ENCODE measurements around the gene NEURL1B. TPM values are rescaled to one million over a fixed set of nuclear protein-coding genes. Genes with fewer than 3 reads are reported as not detected.

Gene NEURL1B
- polyA plus RNA-seq, 1 of the 3 experiments (the other 2 are of a cell fraction): 2.8 TPM

DNA sequence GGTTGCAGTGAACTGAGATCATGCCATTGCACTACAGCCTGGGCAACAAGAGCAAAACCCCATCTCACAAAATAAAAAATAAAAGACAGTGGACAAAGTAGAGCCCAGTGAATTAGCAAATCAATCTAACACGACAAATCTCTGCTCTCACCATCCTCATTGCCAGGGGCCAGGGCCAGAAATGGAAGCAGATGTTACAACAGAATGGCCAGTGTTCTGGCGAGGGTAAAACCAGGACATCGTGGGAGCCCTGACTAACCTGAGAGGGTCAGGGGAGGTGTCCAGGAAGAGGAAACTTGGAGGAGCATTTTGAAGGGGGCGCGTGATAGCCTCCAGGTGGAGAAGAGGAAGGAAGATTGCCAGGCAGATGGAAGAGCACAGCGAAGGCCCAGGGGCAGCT lies 58.4 kb downstream of the NEURL1B start:
- CTCF ChIA-PET: interaction anchor here (1.2 to 11.4 kb wide), 8 partner anchors 11 to 233 kb away, joined by 3 to 209 read pairs (median 30); partner anchors contain the start of gene NEURL1B
- Histone ChIP-seq H3K27me3 (ENCODE audit: insufficient read depth) (no peaks in the 10 kb centered on the region; the same call in 1 of the 2 replicates), H3K79me2 (ENCODE audit: insufficient read depth) (no peaks in the 10 kb centered on the region)

GRCh38 chr5:172699999-172700364 lies 58.9 kb downstream of the NEURL1B start:
- H3F3A ChIP-seq (replicated peaks; ENCODE audit: insufficient read depth): no peaks in the 10 kb centered on the region
- H3K9me3 ChIP-seq: no peaks in the 10 kb centered on the region
- H3K27ac ChIP-seq (ENCODE audit: low read depth in 2 of 2, low read length in 1 of 2): no peak overlapping the region
- no peaks in the 10 kb centered on the region for H3K9me2 ChIP-seq
- TF ChIP-seq MEF2A (IDR thresholded peaks at IDR 0.05; ENCODE audit: borderline replicate concordance, low read depth): no peak
- TF ChIP-seq TCF12 (IDR thresholded peaks at IDR 0.05): no peak
- TF ChIP-seq MAX (IDR thresholded peaks at IDR 0.05; ENCODE audit: low read depth): no peak
- TF ChIP-seq MXI1 (IDR thresholded peaks at IDR 0.05; ENCODE audit: low read depth, low read length): no peak
- TF ChIP-seq, protein P1, sequence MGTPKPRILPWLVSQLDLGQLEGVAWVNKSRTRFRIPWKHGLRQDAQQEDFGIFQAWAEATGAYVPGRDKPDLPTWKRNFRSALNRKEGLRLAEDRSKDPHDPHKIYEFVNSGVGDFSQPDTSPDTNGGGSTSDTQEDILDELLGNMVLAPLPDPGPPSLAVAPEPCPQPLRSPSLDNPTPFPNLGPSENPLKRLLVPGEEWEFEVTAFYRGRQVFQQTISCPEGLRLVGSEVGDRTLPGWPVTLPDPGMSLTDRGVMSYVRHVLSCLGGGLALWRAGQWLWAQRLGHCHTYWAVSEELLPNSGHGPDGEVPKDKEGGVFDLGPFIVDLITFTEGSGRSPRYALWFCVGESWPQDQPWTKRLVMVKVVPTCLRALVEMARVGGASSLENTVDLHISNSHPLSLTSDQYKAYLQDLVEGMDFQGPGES (IDR thresholded peaks at IDR 0.05; ENCODE audit: low read depth, low read length): no peak
- TF ChIP-seq POLR2AphosphoS5 (IDR thresholded peaks at IDR 0.05; ENCODE audit: low read depth, low read length): no peak
- TF ChIP-seq RFX5 (IDR thresholded peaks at IDR 0.05; ENCODE audit: low read length): no peak
- TF ChIP-seq CHD2 (IDR thresholded peaks at IDR 0.05; ENCODE audit: low read length, partially characterized antibody): no peak
- TF ChIP-seq, protein P2, sequence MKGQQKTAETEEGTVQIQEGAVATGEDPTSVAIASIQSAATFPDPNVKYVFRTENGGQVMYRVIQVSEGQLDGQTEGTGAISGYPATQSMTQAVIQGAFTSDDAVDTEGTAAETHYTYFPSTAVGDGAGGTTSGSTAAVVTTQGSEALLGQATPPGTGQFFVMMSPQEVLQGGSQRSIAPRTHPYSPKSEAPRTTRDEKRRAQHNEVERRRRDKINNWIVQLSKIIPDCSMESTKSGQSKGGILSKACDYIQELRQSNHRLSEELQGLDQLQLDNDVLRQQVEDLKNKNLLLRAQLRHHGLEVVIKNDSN (IDR thresholded peaks at IDR 0.05; ENCODE audit: borderline replicate concordance, low read depth): no peak
- TF ChIP-seq EP300 (IDR thresholded peaks at IDR 0.05; ENCODE audit: borderline replicate concordance in 1 of 2, low read depth in 1 of 2, low read length in 1 of 2): no peak
- TF ChIP-seq GATA2 (CRISPR knock-in tag; IDR thresholded peaks at IDR 0.05): no peak
- no peak for TF ChIP-seq GABPA (IDR thresholded peaks at IDR 0.05; ENCODE audit: low read depth)
- no peak for TF ChIP-seq FOXM1 (IDR thresholded peaks at IDR 0.05; ENCODE audit: low read depth)
- no peak for TF ChIP-seq FOSL2 (IDR thresholded peaks at IDR 0.05; ENCODE audit: borderline replicate concordance, low read depth)
- TF ChIP-seq ELF1 (IDR thresholded peaks at IDR 0.05): no peak
- TF ChIP-seq, protein P3, sequence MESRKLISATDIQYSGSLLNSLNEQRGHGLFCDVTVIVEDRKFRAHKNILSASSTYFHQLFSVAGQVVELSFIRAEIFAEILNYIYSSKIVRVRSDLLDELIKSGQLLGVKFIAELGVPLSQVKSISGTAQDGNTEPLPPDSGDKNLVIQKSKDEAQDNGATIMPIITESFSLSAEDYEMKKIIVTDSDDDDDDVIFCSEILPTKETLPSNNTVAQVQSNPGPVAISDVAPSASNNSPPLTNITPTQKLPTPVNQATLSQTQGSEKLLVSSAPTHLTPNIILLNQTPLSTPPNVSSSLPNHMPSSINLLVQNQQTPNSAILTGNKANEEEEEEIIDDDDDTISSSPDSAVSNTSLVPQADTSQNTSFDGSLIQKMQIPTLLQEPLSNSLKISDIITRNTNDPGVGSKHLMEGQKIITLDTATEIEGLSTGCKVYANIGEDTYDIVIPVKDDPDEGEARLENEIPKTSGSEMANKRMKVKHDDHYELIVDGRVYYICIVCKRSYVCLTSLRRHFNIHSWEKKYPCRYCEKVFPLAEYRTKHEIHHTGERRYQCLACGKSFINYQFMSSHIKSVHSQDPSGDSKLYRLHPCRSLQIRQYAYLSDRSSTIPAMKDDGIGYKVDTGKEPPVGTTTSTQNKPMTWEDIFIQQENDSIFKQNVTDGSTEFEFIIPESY (IDR thresholded peaks at IDR 0.05; ENCODE audit: borderline replicate concordance, low read depth): no peak
- TF ChIP-seq TAF1 (IDR thresholded peaks at IDR 0.05; ENCODE audit: borderline replicate concordance, low read depth, low read length): no peak
- TF ChIP-seq YY1 (IDR thresholded peaks at IDR 0.05; ENCODE audit: low read depth): no peak
- ChIA-PET POLR2A (no interaction called here), CTCF (interaction anchor here (1.2 to 11.4 kb wide), 8 partner anchors 11 to 233 kb away, joined by 3 to 209 read pairs (median 10); partner anchors contain the start of gene NEURL1B)
- no peak for DNase-seq
- no peaks in the 10 kb centered on the region for H4K20me1 ChIP-seq (ENCODE audit: insufficient read depth)
- no peak overlapping the region for H3K4me2 ChIP-seq
- no peak overlapping the region for H2AFZ ChIP-seq (ENCODE audit: low read depth)
- no peaks in the 10 kb centered on the region for H3K79me2 ChIP-seq (ENCODE audit: insufficient read depth)
- H3K36me3 ChIP-seq (replicated peaks in 1 of 2; ENCODE audit: control insufficient read depth in 1 of 2, insufficient read depth in 2 of 2, low read length in 1 of 2): no peaks in the 10 kb centered on the region
- 92% methylated on average over 6 of the region's 6 CpGs for WGBS (ENCODE audit: low lambda C conversion rate)
- H3K27me3 ChIP-seq (ENCODE audit: insufficient read depth): no peaks in the 10 kb centered on the region; the same call in 1 of the 2 replicates
- no peak overlapping the region for H3K9ac ChIP-seq
- H3K4me3 ChIP-seq (ENCODE audit: low read depth in 2 of 2, low read length in 1 of 2): no peak overlapping the region
- peaks cover 0 to 14% of the 10 kb centered on the region in 2 experiments; a peak in 1 of 4 replicates for H3K4me1 ChIP-seq (ENCODE audit: control insufficient read depth in 1 of 2, insufficient read depth in 2 of 2, low read depth in 1 of 2, low read length in 1 of 2)

More for the DNA sequence above, 58.4 kb downstream of the NEURL1B start:
- Histone ChIP-seq H3K4me1 (ENCODE audit: control insufficient read depth in 1 of 2, insufficient read depth in 2 of 2, low read depth in 1 of 2, low read length in 1 of 2) (peaks cover 0 to 14% of the 10 kb centered on the region in 2 experiments; a peak in 1 of 4 replicates), H3K27ac (ENCODE audit: low read depth in 2 of 2, low read length in 1 of 2) (no peak overlapping the region), H3K9ac (no peak overlapping the region), H3K4me2 (no peak overlapping the region), H3K9me3 (no peaks in the 10 kb centered on the region), H3F3A (replicated peaks; ENCODE audit: insufficient read depth) (no peaks in the 10 kb centered on the region), H2AFZ (ENCODE audit: low read depth) (no peak overlapping the region), H3K9me2 (no peaks in the 10 kb centered on the region), H4K20me1 (ENCODE audit: insufficient read depth) (no peaks in the 10 kb centered on the region), H3K36me3 (replicated peaks in 1 of 2; ENCODE audit: control insufficient read depth in 1 of 2, insufficient read depth in 2 of 2, low read length in 1 of 2) (no peaks in the 10 kb centered on the region), H3K4me3 (ENCODE audit: low read depth in 2 of 2, low read length in 1 of 2) (no peak overlapping the region)
- POLR2A ChIA-PET: no interaction called here
- DNase-seq: peak; percentile 61
- TF ChIP-seq TEAD4 (IDR thresholded peaks at IDR 0.05; ENCODE audit: borderline replicate concordance, insufficient read depth) (no peak), GATA2 (CRISPR knock-in tag; IDR thresholded peaks at IDR 0.05) (0 out of 2 replicates have a peak, but pooled peaks have one; percentile 14)
- 78% methylated on average over 6 of the region's 6 CpGs for WGBS (ENCODE audit: low lambda C conversion rate)
